AG09319 (cell line): ENCODE data around the gene ANKRD40.

Source experiments
- DNase-seq: peaks from one replicate; pipeline ENCODE4 v3.0.0-alpha.2; 2010; ENCODE audit warnings: low read depth; ENCODE audit errors: extremely low read depth
- TF ChIP-seq, protein P1 (sequence below): IDR thresholded peaks from 2 replicates; pipeline ENCODE4 v1.5.1; 2011; ENCODE audit warnings: low read depth, mild to moderate bottlenecking, inconsistent platforms, low read length, moderate library complexity

ANKRD40 gene

DNA sequence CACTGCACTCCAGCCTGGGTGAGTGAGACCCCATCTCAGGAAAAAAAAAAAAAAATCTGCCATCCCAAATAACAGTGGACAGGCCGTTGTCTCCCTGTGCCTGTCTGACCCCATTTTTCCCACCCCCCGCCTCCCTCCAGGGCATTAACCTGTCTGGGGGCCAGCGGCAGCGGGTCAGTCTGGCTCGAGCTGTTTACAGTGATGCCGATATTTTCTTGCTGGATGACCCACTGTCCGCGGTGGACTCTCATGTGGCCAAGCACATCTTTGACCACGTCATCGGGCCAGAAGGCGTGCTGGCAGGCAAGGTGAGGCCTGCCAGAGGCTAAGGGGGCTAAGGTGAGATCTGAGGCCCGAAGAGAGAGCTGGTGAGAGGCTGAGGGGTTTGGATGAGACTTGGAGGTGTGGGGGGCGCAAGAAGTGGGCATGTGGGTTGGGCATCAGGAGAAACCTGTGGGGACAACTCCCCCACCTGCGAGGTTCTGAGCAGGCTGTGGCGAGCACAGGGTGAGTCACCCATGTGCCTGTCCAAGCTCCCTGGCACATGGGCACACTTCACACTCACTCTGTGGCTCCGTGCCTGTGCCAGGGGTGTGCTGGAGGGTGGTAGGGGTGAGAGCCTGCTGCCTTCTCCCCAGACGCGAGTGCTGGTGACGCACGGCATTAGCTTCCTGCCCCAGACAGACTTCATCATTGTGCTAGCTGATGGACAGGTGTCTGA is 34.7 kb downstream of the ANKRD40 start:
- DNase-seq = no peak
- TF ChIP-seq, protein P1, sequence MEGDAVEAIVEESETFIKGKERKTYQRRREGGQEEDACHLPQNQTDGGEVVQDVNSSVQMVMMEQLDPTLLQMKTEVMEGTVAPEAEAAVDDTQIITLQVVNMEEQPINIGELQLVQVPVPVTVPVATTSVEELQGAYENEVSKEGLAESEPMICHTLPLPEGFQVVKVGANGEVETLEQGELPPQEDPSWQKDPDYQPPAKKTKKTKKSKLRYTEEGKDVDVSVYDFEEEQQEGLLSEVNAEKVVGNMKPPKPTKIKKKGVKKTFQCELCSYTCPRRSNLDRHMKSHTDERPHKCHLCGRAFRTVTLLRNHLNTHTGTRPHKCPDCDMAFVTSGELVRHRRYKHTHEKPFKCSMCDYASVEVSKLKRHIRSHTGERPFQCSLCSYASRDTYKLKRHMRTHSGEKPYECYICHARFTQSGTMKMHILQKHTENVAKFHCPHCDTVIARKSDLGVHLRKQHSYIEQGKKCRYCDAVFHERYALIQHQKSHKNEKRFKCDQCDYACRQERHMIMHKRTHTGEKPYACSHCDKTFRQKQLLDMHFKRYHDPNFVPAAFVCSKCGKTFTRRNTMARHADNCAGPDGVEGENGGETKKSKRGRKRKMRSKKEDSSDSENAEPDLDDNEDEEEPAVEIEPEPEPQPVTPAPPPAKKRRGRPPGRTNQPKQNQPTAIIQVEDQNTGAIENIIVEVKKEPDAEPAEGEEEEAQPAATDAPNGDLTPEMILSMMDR = no peak

DNA sequence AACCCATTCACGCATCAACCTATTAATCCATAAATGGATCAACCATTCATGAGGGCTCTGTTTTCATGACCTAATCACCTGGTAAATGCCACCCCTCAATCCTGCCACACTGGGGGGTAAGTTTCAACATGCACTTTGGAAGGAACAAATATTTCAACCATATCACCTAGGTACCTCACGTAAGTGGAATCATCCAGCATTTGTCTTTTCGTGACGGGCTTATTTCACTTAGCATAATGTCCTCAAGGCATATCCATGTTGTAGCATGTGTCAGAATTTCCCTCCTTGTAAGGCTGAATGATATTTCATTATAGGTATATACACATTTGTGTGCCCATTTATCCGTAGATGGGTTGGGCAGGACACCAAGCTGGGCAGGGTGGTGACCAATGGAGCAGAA is 35.6 kb downstream of the ANKRD40 start:
- TF ChIP-seq, protein P1 = no peak

DNA sequence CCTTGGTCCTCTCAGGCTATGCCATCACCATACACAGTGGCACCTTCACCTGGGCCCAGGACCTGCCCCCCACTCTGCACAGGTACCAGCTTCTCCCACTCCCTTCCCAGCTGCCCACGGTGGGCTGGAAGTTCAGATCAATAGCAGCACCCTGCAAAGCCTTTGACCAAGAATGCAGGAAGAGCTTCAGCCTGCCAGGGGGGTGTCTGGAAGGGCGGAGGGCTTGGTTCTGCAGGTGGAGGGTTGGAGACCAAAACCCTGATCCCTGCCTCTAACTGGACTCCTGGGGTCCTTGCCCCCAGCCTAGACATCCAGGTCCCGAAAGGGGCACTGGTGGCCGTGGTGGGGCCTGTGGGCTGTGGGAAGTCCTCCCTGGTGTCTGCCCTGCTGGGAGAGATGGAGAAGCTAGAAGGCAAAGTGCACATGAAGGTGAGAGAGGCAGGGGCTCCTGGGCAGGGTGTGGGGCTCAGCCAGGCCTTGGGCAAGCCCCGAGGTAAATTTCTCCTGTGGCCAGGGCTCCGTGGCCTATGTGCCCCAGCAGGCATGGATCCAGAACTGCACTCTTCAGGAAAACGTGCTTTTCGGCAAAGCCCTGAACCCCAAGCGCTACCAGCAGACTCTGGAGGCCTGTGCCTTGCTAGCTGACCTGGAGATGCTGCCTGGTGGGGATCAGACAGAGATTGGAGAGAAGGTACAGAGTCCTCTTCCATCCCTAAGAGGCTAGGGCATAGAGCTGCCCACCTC is 38.7 kb downstream of the ANKRD40 start:
- TF ChIP-seq, protein P1 = no peak

More for the DNA sequence above, 35.6 kb downstream of the ANKRD40 start:
- no peak for DNase-seq

DNA sequence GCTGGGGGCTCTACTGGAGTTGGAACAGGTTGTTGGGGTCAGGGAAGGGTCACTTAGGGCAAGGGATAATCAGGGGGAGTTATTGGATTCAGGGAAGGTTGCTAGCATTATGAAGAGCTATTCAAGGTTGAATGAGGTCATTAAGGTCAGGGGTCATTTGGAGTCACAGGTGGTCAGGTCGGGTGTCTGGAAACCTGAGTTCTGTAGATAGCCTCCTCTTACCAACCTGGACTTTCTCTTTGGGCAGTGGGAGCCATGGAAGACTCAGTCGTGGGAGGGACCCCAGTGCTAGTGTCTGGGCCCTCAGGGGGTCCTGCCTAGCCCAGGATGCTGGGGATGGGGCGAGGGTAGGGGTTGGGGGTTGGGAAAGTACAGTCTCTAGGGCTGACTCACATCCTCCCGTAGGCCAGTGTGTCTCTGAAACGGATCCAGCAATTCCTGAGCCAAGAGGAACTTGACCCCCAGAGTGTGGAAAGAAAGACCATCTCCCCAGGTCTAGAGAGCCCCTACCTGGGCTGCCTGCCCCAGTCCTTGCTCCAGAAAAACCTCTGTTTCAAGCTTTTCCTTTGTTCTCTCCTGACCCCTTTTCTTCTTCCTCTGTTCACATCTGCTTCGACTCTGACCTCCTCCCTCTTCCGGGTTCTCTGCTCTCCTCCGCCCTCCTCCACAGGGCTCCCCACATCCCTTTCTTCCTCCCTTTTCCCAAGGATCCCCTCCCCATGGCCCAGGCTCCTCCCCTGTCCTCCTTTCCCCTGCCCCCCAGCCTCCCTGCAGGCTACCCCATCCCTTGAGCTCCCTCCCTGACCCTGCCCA is 39.5 kb downstream of the ANKRD40 start:
- DNase-seq = no peak
- TF ChIP-seq, protein P1 = no peak

More for the DNA sequence above, 38.7 kb downstream of the ANKRD40 start:
- no peak for DNase-seq

DNA sequence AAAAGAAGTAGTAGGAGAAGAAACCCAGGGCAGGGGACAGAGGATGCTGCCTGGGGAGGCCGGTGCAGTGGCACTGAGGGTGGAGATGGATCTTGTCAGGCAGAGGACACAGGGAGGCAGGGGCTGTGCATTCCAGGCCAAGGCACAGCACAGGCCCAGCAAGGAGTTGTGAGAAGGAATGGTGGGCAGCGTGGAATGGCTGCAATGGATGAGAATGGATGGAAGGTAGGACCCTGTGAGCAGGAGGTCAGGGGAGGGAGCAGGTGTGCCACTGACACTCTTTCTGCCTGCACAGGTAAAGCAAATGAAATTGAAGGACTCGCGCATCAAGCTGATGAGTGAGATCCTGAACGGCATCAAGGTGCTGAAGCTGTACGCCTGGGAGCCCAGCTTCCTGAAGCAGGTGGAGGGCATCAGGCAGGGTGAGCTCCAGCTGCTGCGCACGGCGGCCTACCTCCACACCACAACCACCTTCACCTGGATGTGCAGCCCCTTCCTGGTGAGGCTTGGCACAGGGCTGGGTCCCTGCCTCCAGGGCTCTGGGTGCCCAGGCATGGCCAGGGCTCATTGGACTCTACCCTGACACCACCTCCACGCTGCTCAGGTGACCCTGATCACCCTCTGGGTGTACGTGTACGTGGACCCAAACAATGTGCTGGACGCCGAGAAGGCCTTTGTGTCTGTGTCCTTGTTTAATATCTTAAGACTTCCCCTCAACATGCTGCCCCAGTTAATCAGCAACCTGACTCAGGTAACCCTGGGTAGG is 40.3 kb downstream of the ANKRD40 start:
- no peak for DNase-seq
- TF ChIP-seq, protein P1 = no peak

DNA sequence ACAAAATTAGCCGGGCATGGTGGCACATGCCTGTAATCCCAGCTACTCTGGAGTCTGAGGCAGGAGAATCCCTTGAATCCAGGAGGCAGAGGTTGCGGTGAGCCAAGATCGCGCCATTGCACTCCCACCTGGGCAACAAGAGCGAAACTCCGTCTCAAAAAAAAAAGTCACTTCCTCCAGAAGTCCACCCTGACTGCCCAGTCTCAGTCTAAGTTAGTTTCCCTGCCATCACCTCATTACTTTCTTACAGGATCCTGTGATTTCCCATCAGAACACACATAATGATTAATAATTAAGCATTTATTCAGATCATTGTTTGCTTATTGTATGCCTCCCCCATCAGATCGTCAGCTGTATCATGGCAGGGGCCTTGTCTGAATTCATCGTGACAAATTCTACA is 41.4 kb downstream of the ANKRD40 start:
- no peak for DNase-seq
- TF ChIP-seq, protein P1 = no peak
